K562 (cell line): Measurements from ENCODE around the gene AQP6. TPM values are rescaled to one million over a fixed set of nuclear protein-coding genes. Genes with fewer than 3 reads are reported as not detected.

Experiments
- COPS2 ChIP-seq: fragments of 450-650 bp; conservative IDR thresholded peaks from 2 replicates; pipeline ENCODE4 v1.6.1; 2016; ENCODE audit warnings: mild to moderate bottlenecking, moderate library complexity
- GATAD2A ChIP-seq: fragments of 450-650 bp; IDR thresholded peaks from 2 replicates; pipeline ENCODE4 v1.6.1; 2017
- NCOR1 ChIP-seq: fragments of 450-650 bp; IDR thresholded peaks from 2 replicates; pipeline ENCODE4 v1.6.1; 2016; ENCODE audit warnings: mild to moderate bottlenecking, moderate library complexity
- NFE2 ChIP-seq: IDR thresholded peaks from 2 replicates; pipeline ENCODE4 v1.6.1; 2014; ENCODE audit warnings: antibody characterized with exemption, low read depth
- SRSF9 ChIP-seq: fragments of 200-400 bp; formaldehyde crosslinking; IDR thresholded peaks from 2 replicates; pipeline ENCODE4 v1.6.1; 2017; ENCODE audit warnings: low read depth, low read length, borderline replicate concordance
- ZBTB2 ChIP-seq: fragments of 450-650 bp; IDR thresholded peaks from 2 replicates; pipeline ENCODE4 v1.6.1; 2016; ENCODE audit warnings: antibody characterized with exemption
- polyA plus RNA-seq, 8 experiments: library from polyadenylated mRNA; depleted of rRNA in 4 of 8; stranded (reverse) in 5 of 8; unstranded in 3 of 8; fragments of >200 nt; fragmentation: Nextera tagmentation in 2 of 8; fragmentation: Illumina TruSeq in 1 of 8; extraction: Ambion mirVana in 2 of 8; extraction: Trizol in 1 of 8; gene quantifications; 2 replicates each; pipeline versions ENCODE4 v1.2.1 to v1.2.3, GENCODE V29; 2011 to 2014; ENCODE audit warnings: inconsistent platforms in 1 of 8, missing spikeins in 1 of 8
- total RNA-seq, 7 experiments: library from RNA; depleted of rRNA in 6 of 7; stranded (reverse); fragments of >200 nt in 6 of 7; fragmentation: Illumina TruSeq in 2 of 7; extraction: Trizol in 2 of 7; gene quantifications; 2 replicates each; pipeline versions ENCODE4 v1.2.1 to v1.2.3, GENCODE V29; 2011 to 2021; ENCODE audit warnings: low replicate concordance in 1 of 7
- TF ChIP-seq, protein P1 (sequence below): fragments of 450-650 bp; IDR thresholded peaks from 2 replicates; pipeline ENCODE4 v1.6.1; 2016; ENCODE audit warnings: low read depth
- TF ChIP-seq, protein P2 (sequence below): sonication (generic); formaldehyde crosslinking; IDR thresholded peaks from 2 replicates; pipeline ENCODE4 v1.8.0; 2022; ENCODE audit warnings: mild to moderate bottlenecking, missing genetic modification reagents

The AQP6 gene
- total and polyA plus RNA-seq, 9 of the 15 experiments (the other 6 are each of a cell fraction or from before 2014, with no cell fraction given): 0.05 to 0.12 TPM; not detected in 7

GRCh38 chr12:49939307-49939706 lies 33.4 kb upstream of the AQP6 start (continued):
- TF ChIP-seq, protein P1, sequence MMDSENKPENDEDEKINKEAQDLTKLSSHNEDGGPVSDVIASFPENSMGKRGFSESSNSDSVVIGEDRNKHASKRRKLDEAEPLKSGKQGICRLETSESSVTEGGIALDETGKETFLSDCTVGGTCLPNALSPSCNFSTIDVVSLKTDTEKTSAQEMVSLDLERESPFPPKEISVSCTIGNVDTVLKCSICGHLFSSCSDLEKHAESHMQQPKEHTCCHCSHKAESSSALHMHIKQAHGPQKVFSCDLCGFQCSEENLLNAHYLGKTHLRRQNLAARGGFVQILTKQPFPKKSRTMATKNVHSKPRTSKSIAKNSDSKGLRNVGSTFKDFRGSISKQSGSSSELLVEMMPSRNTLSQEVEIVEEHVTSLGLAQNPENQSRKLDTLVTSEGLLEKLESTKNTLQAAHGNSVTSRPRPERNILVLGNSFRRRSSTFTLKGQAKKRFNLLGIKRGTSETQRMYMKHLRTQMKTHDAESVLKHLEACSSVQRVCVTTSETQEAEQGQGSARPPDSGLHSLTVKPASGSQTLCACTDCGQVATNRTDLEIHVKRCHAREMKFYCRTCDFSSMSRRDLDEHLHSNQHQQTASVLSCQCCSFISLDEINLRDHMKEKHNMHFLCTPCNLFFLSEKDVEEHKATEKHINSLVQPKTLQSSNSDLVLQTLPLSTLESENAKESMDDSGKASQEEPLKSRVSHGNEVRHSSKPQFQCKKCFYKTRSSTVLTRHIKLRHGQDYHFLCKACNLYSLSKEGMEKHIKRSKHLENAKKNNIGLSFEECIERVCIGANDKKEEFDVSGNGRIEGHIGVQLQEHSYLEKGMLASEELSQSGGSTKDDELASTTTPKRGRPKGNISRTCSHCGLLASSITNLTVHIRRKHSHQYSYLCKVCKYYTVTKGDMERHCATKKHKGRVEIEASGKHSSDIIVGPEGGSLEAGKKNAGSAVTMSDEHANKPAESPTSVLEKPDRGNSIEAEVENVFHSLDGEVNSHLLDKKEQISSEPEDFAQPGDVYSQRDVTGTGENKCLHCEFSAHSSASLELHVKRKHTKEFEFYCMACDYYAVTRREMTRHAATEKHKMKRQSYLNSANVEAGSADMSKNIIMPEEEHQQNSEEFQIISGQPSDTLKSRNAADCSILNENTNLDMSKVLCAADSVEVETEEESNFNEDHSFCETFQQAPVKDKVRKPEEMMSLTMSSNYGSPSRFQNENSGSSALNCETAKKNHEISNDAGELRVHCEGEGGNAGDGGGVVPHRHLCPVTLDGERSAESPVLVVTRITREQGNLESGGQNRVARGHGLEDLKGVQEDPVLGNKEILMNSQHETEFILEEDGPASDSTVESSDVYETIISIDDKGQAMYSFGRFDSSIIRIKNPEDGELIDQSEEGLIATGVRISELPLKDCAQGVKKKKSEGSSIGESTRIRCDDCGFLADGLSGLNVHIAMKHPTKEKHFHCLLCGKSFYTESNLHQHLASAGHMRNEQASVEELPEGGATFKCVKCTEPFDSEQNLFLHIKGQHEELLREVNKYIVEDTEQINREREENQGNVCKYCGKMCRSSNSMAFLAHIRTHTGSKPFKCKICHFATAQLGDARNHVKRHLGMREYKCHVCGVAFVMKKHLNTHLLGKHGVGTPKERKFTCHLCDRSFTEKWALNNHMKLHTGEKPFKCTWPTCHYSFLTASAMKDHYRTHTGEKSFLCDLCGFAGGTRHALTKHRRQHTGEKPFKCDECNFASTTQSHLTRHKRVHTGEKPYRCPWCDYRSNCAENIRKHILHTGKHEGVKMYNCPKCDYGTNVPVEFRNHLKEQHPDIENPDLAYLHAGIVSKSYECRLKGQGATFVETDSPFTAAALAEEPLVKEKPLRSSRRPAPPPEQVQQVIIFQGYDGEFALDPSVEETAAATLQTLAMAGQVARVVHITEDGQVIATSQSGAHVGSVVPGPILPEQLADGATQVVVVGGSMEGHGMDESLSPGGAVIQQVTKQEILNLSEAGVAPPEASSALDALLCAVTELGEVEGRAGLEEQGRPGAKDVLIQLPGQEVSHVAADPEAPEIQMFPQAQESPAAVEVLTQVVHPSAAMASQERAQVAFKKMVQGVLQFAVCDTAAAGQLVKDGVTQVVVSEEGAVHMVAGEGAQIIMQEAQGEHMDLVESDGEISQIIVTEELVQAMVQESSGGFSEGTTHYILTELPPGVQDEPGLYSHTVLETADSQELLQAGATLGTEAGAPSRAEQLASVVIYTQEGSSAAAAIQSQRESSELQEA: no peak
- TF ChIP-seq GATAD2A (no peak), COPS2 (no peak), ZBTB2 (no peak), NFE2 (no peak), NCOR1 (no peak), SRSF9 (no peak)
- TF ChIP-seq, protein P2, sequence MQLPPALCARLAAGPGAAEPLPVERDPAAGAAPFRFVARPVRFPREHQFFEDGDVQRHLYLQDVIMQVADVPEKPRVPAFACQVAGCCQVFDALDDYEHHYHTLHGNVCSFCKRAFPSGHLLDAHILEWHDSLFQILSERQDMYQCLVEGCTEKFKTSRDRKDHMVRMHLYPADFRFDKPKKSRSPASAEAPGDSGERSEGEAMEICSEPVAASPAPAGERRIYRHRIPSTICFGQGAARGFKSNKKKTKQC: no peak
